Activated naive CD4-positive, alpha-beta T cell (primary cell): ENCODE measurements around the gene KCNJ18.
"Not testable (repeated sequence)": the region's sequence is repeated elsewhere in the genome, so short reads cannot be mapped to it uniquely, and the experiment has no call there.

Experiments
- DNase-seq, 4 experiments: peaks; one replicate each; lab custom pipeline; 2025; lab: John Stamatoyannopoulos, UW

Gene KCNJ18

GRCh38 chr17:21685061-21685795 lies 7.1 kb upstream of the KCNJ18 start:
- not testable (repeated sequence) for DNase-seq

GRCh38 chr17:21686165-21687015 lies 5.9 kb upstream of the KCNJ18 start:
- DNase-seq: no peak

DNA sequence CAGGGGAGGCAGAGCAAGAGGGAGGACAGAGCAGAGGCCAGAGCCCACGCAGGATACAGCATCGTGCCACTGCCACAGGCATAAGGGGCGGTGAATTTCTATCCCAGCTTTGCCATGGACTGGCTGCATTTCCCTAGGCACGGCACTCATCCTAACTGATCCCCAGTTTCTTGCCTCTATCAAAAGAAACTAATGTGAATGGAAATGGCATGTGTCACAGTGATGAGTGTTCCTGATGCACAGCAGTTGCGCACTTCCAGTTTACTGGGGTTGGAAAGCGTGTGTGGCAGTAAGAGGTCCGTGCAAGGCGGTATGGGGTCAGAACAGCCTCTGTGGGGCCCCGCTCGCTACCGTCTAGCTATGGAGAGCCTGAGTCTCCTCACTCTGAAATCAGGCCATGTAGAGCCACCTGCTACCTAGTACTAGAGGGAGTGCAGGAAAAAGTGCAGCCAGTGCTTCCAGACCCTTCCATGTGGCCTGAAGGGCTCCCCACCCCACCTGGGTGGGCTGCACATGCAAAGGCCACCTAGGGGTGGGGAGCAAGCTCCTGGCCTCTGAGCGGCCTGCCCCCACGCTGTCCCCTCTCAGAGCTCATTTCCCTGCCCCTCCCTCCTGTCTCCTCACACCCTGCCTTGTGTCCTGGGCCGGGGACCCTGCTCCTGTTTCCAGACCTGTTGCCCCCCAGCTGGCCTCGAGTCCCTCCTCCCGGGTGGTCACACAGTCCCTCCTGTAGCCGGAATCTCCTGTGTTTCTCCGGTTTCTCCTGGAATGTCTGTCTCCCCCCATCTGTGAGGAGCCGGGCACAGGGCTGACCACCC lies 5.0 kb upstream of the KCNJ18 start:
- DNase-seq: no peak

GRCh38 chr17:21688293-21688949 lies 3.9 kb upstream of the KCNJ18 start:
- DNase-seq: no peak

GRCh38 chr17:21689604-21690003 lies 2.7 kb upstream of the KCNJ18 start:
- DNase-seq: no peak

GRCh38 chr17:21690811-21691210 lies 1.5 kb upstream of the KCNJ18 start:
- DNase-seq: not testable (repeated sequence)

- not testable (repeated sequence) for DNase-seq
Measured at GRCh38 chr17:21691481-21691880, 842 bp upstream of the KCNJ18 start.

- not testable (repeated sequence) for DNase-seq
Measured at GRCh38 chr17:21692704-21693065, 362 bp downstream of the KCNJ18 start.

DNA sequence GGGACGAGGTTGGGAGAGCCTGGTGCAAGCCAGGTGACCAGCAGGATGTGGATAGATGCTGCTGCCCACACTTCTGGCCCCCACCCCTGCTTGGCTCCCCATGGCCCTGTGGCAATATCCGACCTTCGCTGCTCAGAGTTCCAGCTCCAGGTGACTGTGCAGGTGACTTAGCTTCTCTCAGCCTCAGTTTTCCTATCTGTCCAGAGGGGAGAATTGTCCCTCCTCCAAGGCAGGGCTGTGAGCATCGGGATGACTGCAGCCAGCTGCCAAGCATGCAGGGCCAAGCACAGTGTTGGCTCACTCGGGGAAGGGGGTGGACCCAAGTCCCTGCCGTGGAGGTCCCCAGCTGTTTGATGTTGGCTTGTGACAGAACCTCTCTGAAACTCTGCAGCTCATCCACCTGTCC lies 1.1 kb downstream of the KCNJ18 start:
- not testable (repeated sequence) for DNase-seq

- not testable (repeated sequence) for DNase-seq
Measured at GRCh38 chr17:21693937-21694336, 1.6 kb downstream of the KCNJ18 start.

DNA sequence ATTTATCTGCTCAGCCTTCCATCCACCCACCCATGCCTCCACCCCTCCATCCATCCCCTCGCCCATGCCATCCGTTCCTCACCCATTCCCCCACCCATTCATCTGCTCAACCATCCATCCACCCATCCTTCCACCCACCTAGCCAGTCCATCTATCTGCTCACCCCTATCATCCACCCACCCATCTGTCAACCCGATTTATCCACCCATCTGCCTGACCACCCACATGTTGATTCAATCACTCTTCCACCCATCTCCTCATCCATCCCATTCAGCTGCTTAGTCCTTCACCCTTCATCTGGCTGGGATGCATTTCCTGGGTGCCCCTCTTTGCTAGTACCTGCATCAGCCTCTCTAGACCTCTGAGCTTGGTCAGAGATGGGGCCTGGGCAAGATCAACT lies 3.9 kb downstream of the KCNJ18 start:
- not testable (repeated sequence) for DNase-seq

DNA sequence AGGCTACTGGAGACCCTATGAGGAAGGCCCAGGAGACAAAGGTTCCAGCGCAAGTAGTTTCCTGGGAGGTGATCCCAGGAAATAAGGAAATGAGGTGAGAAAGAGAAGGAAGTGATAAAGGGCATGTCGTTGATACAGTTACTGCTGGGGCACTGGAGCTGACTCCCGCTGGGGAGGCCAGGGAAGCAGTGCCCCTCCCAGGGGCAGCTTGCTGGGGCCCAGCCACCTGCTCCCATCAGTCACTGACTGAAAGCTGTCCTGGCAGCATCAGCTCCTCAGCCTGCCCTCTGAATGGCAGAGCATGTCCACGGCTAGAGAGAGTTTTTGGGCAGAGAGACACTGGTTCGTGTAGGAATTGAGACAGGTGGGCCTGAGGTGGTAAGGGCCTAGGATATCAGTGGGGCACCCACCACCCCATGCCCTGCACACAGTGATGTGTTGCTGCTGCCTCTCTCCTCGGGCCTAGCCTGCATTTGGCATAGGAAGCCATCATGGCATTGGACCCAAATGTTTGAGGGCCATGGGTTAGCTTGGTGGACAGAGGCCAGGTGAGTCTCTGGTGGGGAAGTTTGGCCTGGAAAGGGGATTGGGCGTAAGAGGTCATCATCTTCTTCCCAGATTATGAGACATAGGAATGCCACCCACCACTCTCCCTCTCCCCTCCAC lies 4.7 kb downstream of the KCNJ18 start:
- DNase-seq: not testable (repeated sequence)

GRCh38 chr17:21697508-21697860 lies 5.2 kb downstream of the KCNJ18 start:
- DNase-seq: not testable (repeated sequence)

GRCh38 chr17:21698437-21699075 lies 6.2 kb downstream of the KCNJ18 start:
- not testable (repeated sequence) for DNase-seq

- not testable (repeated sequence) for DNase-seq
Measured at GRCh38 chr17:21699124-21699523, 6.8 kb downstream of the KCNJ18 start.

DNA sequence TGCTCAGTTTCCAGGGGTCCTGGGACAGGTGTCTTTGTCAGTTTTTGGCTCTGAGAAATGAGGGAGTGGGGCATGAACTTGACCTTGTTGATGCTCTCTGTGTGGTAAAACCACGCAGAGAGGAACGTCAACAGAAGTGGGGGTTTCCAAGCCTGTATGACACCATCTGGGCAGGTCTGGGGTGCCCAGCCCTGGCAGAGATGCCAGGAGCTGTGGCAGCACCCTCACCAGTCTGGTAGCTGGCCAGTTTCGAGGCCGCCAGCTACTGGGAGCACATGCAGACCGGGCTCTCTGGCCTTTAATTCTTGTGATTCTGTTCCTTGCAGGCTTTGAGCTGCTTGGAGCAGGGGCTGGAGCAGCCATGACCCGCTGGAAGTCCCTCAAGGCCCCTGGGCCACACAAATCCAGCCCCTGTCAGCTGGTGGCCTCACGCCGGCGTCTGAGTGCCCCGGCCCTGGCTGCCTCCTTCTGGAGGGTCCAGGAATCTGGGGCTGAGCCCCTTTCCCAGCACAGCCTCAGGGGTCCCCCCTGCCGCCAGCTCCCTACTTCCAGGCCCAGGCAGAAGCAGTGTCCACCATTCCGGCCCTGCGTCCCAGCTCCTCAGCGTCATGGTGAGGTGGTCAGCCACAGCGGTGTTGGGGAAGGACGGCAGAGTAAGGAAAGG lies 7.4 kb downstream of the KCNJ18 start:
- not testable (repeated sequence) for DNase-seq

- not testable (repeated sequence) for DNase-seq
Measured at GRCh38 chr17:21701090-21701489, 8.8 kb downstream of the KCNJ18 start.

- not testable (repeated sequence) for DNase-seq
Measured at GRCh38 chr17:21702029-21702428, 9.7 kb downstream of the KCNJ18 start.

DNA sequence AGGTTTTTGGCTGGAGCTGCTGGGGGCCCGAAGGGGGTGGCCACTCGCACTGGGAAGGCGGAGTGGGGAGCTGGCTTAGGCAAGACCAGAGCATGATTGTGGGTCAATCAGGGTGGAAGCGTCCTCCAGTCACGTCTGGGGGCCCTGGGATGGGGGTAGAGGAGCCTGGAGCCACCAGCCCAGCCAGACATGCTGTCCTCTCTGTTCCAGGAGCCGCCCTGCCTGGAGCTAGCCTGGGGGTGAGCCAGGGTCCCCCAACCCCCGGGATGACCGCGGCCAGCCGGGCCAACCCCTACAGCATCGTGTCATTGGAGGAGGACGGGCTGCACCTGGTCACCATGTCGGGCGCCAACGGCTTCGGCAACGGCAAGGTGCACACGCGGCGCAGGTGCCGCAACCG lies 10.2 kb downstream of the KCNJ18 start:
- not testable (repeated sequence) for DNase-seq
